ENCODE measurements around the gene CBX2.

Gene CBX2

DNA sequence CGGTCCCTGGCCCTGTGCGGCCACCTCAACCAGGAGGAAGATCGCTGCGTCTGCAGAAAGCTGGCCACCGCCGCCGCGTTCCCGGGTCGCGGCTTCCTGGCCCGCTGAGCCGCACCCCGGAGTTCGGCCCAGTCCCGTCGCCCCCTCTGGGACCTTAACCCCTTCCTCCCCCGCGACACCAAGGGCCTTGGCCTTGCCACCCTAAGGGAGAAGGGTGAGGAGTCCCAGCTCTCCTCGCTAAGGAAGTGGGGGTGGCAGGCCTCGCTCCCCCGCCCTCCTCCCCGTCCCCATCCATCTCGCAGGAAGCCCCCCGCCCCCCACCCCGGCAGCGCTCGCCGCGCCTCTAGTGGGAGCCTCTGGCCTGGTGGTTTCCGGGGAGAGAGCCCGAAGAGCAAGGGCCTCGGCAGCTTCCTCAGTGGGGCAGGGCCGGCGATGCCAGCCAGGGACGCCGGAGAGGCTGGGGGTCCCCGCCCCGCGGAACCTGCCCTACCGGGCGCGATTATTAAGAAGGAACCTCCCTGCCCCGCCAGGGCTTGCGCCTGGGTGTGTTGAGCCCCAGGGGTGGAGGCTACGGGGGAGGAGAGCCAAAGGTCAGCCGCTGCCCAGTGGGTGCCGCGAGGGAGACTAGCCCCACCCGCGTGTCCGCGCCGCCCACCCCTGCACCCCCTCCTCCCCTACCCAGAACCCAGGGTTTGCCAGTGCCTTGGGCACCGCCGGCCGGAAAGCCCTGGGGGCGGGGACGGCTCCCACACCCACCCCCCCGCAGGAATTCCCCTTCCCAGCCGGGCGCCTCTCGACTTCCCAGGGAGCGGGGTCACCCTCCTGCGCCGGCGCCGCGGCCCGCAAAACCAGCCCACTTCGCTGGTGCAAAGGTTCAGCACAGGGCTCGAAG is 54.5 kb downstream of the CBX2 start:
- DNase-seq, result no peak

DNA sequence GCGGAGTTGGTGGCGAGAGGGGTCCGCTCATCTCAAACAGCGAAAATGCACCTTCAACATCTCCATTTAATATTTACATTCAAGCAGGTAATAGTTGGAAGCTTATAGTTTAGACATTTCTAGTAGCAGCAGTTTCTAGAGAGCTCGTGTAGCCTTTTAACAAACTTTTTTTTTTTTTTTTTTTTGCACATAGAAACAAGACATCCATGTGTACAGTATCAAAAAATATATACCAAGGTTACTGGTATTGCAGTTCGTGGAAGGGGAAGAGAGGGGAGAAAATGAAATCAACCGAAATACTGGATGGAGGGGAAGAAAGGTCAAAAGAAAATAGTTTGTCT is 55.1 kb downstream of the CBX2 start:
- no peak for DNase-seq

DNA sequence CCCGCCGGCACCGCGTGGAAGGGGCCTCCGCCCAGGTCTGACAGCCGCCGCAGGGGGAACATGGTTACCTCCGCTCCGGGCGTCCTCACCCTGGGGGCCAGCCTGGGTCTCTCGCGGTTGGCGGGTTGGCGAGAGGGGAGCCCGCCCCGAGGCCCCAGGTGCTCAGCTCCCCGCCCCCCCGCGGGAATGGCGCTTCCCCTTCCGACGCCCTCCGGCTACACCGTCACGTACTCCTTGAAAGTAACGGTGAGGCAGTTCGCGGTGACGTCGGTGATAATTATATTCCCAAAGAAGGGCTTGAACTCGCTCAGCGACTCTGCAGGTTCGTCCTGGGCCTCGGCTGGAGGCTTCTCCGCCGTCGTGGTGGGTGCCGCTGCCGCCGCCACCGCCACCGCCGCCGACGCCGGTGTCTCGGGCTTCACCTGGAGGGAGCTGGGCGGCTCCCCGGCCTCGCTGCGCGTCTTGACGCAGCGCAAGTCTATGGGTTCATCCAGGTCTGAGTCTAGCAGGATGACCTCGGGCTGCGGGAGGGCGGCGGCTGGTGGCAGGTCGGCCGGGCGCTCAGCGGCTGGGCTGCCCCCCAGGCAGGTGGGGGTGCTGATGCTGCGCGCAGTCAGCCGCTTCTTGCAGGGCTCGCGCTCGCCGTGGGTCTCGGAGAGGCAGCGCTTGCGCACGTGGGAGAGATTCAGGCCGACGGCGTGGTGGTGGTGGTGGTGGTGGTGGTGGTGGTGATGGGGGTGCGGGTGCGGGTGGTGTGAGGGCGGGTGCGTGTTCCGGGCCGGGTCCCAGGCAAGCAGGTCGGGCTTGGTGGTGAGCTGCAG is 56.0 kb downstream of the CBX2 start:
- DNase-seq, result no peak

DNA sequence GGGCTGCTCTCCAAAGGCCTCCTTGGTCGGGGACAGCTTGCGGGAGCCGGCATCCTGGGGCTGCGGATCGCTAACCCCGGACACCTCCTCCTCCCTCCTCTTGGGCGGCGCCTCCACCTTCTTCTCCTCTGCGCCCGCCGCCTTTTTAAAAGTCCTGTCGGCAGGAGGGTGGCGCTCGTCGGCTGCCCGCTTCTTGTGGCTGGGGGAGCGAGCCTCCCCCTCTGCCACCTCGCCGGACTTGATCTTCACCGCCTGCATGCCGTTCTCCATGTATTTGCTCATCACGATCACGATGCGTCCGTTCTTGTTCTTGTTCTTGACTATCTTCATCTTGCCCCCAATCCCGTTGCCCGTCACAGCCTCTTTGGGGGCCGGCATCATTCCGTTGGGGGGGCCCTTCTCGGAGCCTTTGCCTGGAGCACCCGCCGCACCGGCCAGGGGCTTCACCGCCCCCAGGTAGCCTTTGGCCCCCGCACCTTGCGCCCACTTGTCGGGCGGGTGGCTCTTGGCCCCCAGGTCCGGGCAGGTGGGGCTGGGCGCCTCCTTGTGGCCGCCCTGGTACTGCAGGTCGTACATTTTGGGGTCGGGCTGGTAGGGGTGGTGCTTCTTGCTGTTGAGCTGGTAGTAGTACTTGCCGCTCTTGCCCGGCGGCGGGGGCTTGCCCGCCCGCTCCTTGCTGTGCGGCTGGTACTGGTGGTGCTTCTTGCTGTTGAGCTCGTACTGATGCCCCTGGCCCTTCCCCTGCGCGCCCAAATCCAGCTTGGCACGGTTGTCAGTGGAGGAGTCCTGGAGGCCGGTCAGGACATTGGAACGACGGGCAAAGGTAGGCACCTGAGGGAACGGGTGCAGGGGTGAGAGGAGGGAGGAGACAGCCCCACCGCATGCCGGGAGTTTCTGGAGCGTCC is 56.9 kb downstream of the CBX2 start:
- DNase-seq, result no peak

DNA sequence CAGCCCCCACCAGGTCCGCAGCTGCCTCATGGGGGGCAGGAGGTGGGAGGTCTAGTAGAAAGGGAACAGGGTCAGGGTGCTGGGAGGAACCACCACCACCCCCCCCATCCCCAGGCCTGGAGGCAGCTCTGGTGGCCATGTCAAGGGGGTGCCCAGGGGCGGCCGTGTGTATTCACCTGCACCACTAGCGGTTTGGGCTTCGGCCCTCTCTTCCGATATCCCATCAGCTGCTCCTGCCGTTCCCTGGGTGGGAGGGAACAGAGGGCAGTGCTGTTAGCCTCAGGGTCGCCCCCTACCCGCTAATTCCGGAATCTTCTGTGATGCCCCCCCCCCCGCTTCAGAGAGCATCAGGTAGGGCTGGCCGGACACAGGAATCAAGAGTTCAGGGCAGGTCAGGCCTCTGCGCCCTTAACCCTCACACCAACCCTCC is 57.5 kb downstream of the CBX2 start:
- DNase-seq, result no peak

DNA sequence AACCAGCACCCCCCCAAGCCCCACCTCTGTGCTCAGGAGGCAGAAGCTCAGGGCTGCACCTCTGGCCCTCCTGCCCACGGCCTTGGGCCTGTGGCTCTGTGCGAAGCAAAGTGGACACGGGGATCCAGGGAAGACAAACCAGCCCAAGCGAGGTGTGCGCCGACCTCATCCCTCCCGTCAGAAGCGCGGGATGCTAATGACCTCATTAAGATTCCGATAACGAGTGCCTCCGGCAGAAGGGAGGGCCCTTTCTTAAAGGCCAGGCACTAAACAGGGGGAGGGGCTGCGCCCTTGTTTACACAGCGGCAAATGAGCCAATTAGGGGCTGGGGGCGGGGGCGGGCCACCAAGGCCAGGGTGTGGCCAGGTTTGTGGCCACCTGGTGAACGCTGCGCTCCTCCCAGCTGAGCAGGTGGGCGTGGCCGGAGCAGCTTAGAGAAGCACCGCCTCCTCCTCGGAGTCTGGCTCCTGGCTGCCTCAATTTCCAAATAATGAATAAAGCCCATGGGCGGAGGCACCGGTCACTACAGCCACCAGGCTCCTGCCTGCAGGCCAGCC is 58.1 kb downstream of the CBX2 start:
- DNase-seq, result no peak

DNA sequence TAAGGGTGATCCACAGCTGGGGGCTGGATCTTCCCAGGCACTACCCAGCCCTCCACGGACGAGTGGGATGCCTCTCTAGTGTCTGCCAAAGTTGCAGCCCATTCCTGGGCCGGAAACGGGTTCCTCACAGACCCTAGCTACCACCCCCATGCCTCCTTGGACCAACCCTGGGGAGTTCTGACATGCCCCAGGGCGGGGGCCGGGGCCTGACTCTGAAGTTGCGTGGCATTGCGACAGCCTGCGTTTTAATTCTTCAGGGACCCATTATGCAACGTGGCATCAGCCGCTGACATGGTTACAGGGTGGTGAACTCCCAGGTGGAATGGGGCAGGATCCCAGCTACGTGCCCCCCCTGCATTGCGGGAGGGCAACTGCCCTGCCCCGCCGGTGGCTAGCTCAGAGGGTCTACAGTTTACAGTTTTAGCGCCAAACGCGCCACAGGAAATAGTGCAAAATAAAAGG is 58.6 kb downstream of the CBX2 start:
- DNase-seq, result no peak

DNA sequence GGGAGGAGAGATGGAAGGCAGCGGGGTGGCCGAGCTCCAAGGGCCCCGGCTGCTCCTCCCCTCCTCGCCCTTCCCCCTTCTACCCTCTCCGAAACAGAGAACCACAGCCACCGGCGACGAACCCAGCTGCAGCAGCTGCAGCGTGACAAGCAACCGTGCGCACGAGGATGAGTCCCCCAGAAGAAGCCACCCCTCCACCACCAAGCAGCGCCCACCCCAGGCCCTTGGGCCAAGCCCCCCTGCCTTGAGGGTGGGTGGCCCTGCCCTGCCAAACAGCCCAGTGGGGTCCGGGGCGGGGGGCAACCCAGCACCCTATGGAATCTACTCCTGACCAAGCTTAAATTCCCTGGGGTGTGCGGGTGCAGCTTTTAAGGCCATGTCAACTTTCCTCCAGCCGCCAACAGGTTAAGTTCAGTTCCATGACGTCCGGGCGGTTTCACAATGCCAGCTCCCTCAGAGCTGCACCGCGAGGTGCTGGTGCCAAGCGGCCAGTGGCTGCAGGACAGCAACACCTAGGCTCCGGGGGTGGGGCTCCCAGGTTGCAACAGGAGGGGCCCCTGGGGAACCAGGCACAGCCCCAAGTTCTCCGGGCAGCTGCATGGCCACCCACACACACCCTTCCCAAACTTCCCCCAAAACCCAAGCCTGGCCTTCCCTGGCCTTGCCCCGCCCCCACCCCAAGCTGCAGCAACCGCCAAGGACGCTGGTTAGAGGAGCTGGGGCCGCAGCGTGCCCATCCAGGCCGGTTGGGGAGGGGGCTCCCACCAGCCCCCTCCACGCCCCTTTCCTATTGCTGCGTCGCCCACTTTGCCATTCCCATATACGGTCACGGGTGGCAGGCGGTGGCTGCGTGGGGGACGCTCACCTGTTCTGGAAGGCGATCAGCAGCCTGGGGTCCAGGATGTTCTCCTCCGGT is 59.3 kb downstream of the CBX2 start:
- DNase-seq, result peak; percentile 52
